HL-60 (cell line): ENCODE measurements around the gene LAPTM5.

Experiments
- DNase-seq, 2 experiments: peaks; one replicate each; pipeline ENCODE4 v3.0.0-alpha.2; 2010 to 2020; ENCODE audit warnings: low read depth in 1 of 2, low spot score in 1 of 2
- H3K27ac ChIP-seq: fragments of 250-450 bp; sonication (Bioruptor Pico); replicated peaks from 2 replicates; pipeline ENCODE4 v1.5.1; 2020; ENCODE audit warnings: mild to moderate bottlenecking, moderate library complexity
- H3K27me3 ChIP-seq: fragments of 250-450 bp; sonication (Bioruptor Pico); 2 replicates; pipeline ENCODE4 v1.5.1; 2021; ENCODE audit warnings: mild to moderate bottlenecking, moderate library complexity; ENCODE audit not compliant: insufficient read depth, poor library complexity, severe bottlenecking
- H3K4me3 ChIP-seq: replicated peaks from 2 replicates; pipeline ENCODE4 v1.5.1; 2011; ENCODE audit warnings: mild to moderate bottlenecking, control low read depth, low read length; ENCODE audit not compliant: insufficient read depth
- CTCF ChIP-seq: IDR thresholded peaks from one replicate; pipeline ENCODE4 v1.5.1; 2011; ENCODE audit warnings: low read length, control low read depth, inconsistent platforms; ENCODE audit not compliant: insufficient read depth
- GABPA ChIP-seq: IDR thresholded peaks from 2 replicates; pipeline ENCODE4 v1.6.1; 2012; ENCODE audit warnings: low read depth
- POLR2AphosphoS5 ChIP-seq: IDR thresholded peaks from 2 replicates; pipeline ENCODE4 v1.6.1; 2012; ENCODE audit warnings: low read depth
- REST ChIP-seq: IDR thresholded peaks from 2 replicates; pipeline ENCODE4 v1.6.1; 2012; ENCODE audit warnings: low read depth; ENCODE audit not compliant: insufficient replicate concordance
- SPI1 ChIP-seq: IDR thresholded peaks from 2 replicates; pipeline ENCODE4 v1.6.1; 2012; ENCODE audit warnings: low read depth, mild to moderate bottlenecking, borderline replicate concordance

The LAPTM5 gene

DNA sequence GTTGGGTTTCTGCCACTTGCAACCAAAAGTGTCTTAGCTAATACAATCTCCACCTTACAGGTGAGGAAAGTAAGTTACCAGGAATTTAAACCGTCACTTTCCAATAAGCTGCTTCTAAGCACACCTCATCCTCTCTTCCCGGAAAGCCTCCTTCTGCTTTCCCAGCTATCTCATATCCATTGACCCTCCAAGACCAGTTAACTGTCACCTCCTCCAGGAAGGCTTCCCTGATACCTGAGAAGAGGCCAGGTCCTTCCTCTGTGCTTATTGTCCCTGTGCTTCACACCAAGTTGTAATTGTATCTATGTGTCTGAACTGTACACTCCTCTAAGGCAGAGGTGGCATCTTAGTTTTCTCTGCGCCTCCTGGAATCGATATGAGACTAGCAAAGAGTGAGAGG, 23.0 kb downstream of the LAPTM5 start:
- no peak for TF ChIP-seq GABPA
- no peaks in the 10 kb centered on the region for H3K27me3 ChIP-seq
- DNase-seq: no peak
- no peak overlapping the region for H3K4me3 ChIP-seq
- no peak overlapping the region for H3K27ac ChIP-seq

DNA sequence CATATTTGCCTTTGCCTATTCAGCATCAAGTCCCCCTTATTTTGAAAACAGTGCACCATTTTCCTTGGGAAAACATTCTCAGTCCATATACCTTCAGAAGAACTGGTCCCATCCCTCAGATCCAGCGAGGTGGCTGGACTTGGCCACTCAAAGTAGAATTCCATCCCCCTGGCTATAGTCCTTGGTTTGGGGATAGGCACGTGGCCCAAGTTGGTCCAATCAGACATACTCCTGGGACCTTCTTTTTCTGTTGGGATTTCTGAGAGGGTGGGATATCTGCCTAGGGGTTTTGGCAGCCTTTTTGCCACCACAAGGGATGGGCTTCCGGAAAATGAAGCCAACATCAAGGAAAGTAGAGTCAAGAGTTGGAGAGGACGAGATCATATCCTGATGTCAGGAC, 23.5 kb downstream of the LAPTM5 start:
- Histone ChIP-seq H3K4me3 (no peak overlapping the region), H3K27ac (no peak overlapping the region), H3K27me3 (no peaks in the 10 kb centered on the region)
- DNase-seq: no peak
- TF ChIP-seq GABPA (no peak), CTCF (no peak)

DNA sequence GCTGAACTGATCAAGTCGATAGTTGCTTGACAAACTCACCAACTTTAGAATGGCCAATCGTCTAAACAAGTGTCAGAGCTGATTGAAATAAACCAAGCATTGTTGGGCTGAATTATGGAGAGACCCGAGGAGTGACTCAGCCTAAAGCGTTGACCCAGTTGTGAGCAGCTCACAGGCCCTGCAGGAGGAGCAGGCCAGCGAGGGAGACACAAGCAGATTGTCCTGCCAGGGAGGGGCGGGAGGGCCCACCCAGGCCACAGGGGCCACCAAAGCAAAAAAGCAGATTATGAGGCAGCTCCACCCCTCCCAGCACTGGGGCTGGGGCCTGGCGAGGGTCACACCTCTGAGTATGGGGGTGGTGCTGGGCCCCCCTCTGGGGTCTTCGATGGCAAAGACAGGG, 24.1 kb downstream of the LAPTM5 start:
- Histone ChIP-seq H3K27ac (no peak overlapping the region), H3K27me3 (no peaks in the 10 kb centered on the region), H3K4me3 (no peak overlapping the region)
- no peak for DNase-seq
- no peak for TF ChIP-seq SPI1
- TF ChIP-seq REST: no peak
- no peak for TF ChIP-seq CTCF
- no peak for TF ChIP-seq GABPA
- TF ChIP-seq POLR2AphosphoS5: no peak

GRCh38 chr1:30732277-30732996, 25.1 kb downstream of the LAPTM5 start:
- H3K27ac ChIP-seq: peak overlapping the region; percentile 63
- TF ChIP-seq GABPA (no peak), SPI1 (peak; percentile 36; the same call in 1 of the 2 replicates)
- peak in 1 of 2 experiments; percentile 67 for DNase-seq
- H3K4me3 ChIP-seq: no peak overlapping the region
- H3K27me3 ChIP-seq: no peaks in the 10 kb centered on the region

DNA sequence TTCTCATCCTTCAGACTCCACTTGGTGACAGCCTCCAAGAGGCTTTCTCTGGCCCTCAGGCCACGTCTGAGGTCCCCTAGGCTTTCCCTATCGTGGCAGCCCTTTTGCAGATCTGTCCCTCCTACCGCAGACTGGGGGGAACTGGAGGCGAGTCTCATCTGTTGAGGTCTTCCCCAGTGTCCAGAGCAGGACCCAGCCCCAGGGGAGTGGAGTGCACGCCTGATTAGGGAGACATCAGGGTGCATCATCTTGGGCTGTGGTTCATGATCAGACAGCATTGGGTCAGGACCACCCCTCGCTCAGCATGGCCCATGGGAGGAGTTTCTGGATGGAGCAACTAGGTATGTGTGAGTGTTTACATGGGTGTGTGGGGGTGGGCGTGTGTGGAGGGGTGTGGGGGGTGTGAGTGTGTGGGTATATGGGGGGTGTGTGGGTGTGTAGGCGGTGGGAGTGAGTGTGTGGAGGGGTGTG, 25.7 kb downstream of the LAPTM5 start:
- TF ChIP-seq REST (no peak), GABPA (no peak), POLR2AphosphoS5 (no peak), SPI1 (no peak), CTCF (no peak)
- H3K4me3 ChIP-seq: no peak overlapping the region
- H3K27ac ChIP-seq: no peak overlapping the region
- no peaks in the 10 kb centered on the region for H3K27me3 ChIP-seq
- no peak for DNase-seq
